B cell (primary cell): ENCODE data around the gene KCNMB3.

Experiments used
- EZH2 ChIP-seq: IDR thresholded peaks from 2 replicates; pipeline ENCODE4 v1.6.1; 2012; ENCODE audit warnings: borderline replicate concordance, low read depth, mild to moderate bottlenecking, moderate library complexity, low read length; ENCODE audit not compliant: insufficient read depth, poor library complexity, severe bottlenecking
- TF ChIP-seq, protein P1 (sequence below): fragments of 200-600 bp; IDR thresholded peaks from one replicate; pipeline ENCODE4 v1.8.0; 2022; ENCODE audit warnings: antibody characterized with exemption, mild to moderate bottlenecking

DNA sequence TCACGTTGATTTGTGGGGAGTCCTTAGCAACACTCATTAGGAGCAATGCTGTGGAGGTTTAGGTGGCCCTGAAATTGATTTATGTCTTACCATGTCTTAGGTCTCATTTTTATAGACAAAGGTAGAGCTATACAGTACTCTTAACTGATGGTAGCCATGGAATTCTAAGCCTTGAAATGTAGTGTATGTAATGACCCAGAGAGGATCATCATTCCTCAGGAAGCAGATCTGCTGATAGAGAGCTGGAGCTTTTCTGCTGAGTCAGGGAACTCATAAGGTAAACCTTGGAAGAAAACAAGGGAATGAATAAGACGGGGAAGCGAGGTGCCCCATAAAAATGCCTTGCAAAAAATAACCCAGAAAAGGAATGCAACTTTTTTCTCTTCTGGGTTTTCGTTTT lies 37.9 kb upstream of the KCNMB3 start:
- TF ChIP-seq, protein P1, sequence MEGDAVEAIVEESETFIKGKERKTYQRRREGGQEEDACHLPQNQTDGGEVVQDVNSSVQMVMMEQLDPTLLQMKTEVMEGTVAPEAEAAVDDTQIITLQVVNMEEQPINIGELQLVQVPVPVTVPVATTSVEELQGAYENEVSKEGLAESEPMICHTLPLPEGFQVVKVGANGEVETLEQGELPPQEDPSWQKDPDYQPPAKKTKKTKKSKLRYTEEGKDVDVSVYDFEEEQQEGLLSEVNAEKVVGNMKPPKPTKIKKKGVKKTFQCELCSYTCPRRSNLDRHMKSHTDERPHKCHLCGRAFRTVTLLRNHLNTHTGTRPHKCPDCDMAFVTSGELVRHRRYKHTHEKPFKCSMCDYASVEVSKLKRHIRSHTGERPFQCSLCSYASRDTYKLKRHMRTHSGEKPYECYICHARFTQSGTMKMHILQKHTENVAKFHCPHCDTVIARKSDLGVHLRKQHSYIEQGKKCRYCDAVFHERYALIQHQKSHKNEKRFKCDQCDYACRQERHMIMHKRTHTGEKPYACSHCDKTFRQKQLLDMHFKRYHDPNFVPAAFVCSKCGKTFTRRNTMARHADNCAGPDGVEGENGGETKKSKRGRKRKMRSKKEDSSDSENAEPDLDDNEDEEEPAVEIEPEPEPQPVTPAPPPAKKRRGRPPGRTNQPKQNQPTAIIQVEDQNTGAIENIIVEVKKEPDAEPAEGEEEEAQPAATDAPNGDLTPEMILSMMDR, result no peak
- no peak for TF ChIP-seq EZH2
